ENCODE measurements around the gene FGFR4.

Gene FGFR4

GRCh38 chr5:177086654-177087397 lies at the start of gene FGFR4:
Gene FGFR4 (plus strand): TSS chr5:177086915. CDS start chr5:177089603, 2,688 bp downstream.
- POLR2A ChIA-PET: no interaction called here
- TF ChIP-seq CTCF (IDR thresholded peaks at IDR 0.05; ENCODE audit: insufficient read depth, low read length, missing control alignments): peak; percentile 56
- H3K4me3 ChIP-seq (ENCODE audit: low read depth, low read length): peak within 1 kb of the TSS; percentile 49
- DNase-seq (ENCODE audit: low read depth, low spot score): no peak
- CTCF ChIA-PET: interaction anchor here (0.7 to 12.3 kb wide), 7 partner anchors 8 to 1357 kb away, joined by 3 to 189 read pairs (median 7); no protein-coding TSS in a partner anchor

- DNase-seq (ENCODE audit: low read depth, low spot score): no peak
- ChIA-PET CTCF (no interaction called here), POLR2A (no interaction called here)
- H3K4me3 ChIP-seq (ENCODE audit: low read depth, low read length): no peak overlapping the region
- TF ChIP-seq CTCF (IDR thresholded peaks at IDR 0.05; ENCODE audit: insufficient read depth, low read length, missing control alignments): no peak
Observed at GRCh38 chr5:177036921-177037320, 49.8 kb upstream of the FGFR4 start.

- ChIA-PET POLR2A (no interaction called here), CTCF (interaction anchor here (1.0 to 1.5 kb wide), 3 partner anchors 31 to 380 kb away, joined by 3 to 4 read pairs (median 3); no protein-coding TSS in a partner anchor)
- no peak for TF ChIP-seq CTCF (IDR thresholded peaks at IDR 0.05; ENCODE audit: insufficient read depth, low read length, missing control alignments)
- peak; percentile 42 for DNase-seq (ENCODE audit: low read depth, low spot score)
- no peak overlapping the region for H3K4me3 ChIP-seq (ENCODE audit: low read depth, low read length)
Observed at GRCh38 chr5:177040814-177041420, 45.8 kb upstream of the FGFR4 start.

GRCh38 chr5:177041936-177042335 lies 44.8 kb upstream of the FGFR4 start:
- ChIA-PET CTCF (interaction anchor here (1.0 to 1.5 kb wide), 3 partner anchors 30 to 381 kb away, joined by 3 to 4 read pairs (median 3); no protein-coding TSS in a partner anchor), POLR2A (no interaction called here)
- no peak overlapping the region for H3K4me3 ChIP-seq (ENCODE audit: low read depth, low read length)
- TF ChIP-seq CTCF (IDR thresholded peaks at IDR 0.05; ENCODE audit: insufficient read depth, low read length, missing control alignments): no peak
- no peak for DNase-seq (ENCODE audit: low read depth, low spot score)

- CTCF ChIA-PET: interaction anchor here (3.3 kb wide), 1 partner anchor 29 kb away, joined by 16 read pairs; no protein-coding TSS in a partner anchor
- H3K4me3 ChIP-seq (ENCODE audit: low read depth, low read length): no peak overlapping the region
- TF ChIP-seq CTCF (IDR thresholded peaks at IDR 0.05; ENCODE audit: insufficient read depth, low read length, missing control alignments): no peak
- POLR2A ChIA-PET: no interaction called here
- DNase-seq (ENCODE audit: low read depth, low spot score): no peak
Observed at GRCh38 chr5:177043114-177043513, 43.6 kb upstream of the FGFR4 start.

- no peak for TF ChIP-seq CTCF (IDR thresholded peaks at IDR 0.05; ENCODE audit: insufficient read depth, low read length, missing control alignments)
- no peak for DNase-seq (ENCODE audit: low read depth, low spot score)
- POLR2A ChIA-PET: no interaction called here
- no peak overlapping the region for H3K4me3 ChIP-seq (ENCODE audit: low read depth, low read length)
- CTCF ChIA-PET: interaction anchor here (3.3 kb wide), 1 partner anchor 28 kb away, joined by 16 read pairs; no protein-coding TSS in a partner anchor
Observed at GRCh38 chr5:177043958-177044357, 42.8 kb upstream of the FGFR4 start.
